HUES48 (cell line): ENCODE measurements around the gene DCAF4.

Source experiments
- H3K27ac ChIP-seq: one replicate; pipeline ENCODE4 v1.7.0; 2013; ENCODE audit warnings: low read depth, low read length, inconsistent platforms
- H3K27me3 ChIP-seq: 2 replicates; pipeline ENCODE4 v1.6.1; 2013; ENCODE audit warnings: mild to moderate bottlenecking, low read length; ENCODE audit not compliant: control insufficient read depth, insufficient read depth
- H3K36me3 ChIP-seq: 2 replicates; pipeline ENCODE4 v1.6.1; 2013; ENCODE audit warnings: low read length; ENCODE audit not compliant: control insufficient read depth, insufficient read depth
- H3K4me1 ChIP-seq: 2 replicates; pipeline ENCODE4 v1.6.1; 2013; ENCODE audit warnings: mild to moderate bottlenecking, low read length; ENCODE audit not compliant: control insufficient read depth, insufficient read depth
- H3K4me3 ChIP-seq: 2 replicates; pipeline ENCODE4 v1.5.1; 2013; ENCODE audit warnings: mild to moderate bottlenecking, low read depth, low read length
- H3K9ac ChIP-seq: 2 replicates; pipeline ENCODE4 v1.6.1; 2013; ENCODE audit warnings: mild to moderate bottlenecking, low read depth, low read length, moderate library complexity
- H3K9me3 ChIP-seq: 2 replicates; pipeline ENCODE4 v1.6.1; 2013; ENCODE audit warnings: low read length; ENCODE audit not compliant: control insufficient read depth, insufficient read depth

The DCAF4 gene, protein sequence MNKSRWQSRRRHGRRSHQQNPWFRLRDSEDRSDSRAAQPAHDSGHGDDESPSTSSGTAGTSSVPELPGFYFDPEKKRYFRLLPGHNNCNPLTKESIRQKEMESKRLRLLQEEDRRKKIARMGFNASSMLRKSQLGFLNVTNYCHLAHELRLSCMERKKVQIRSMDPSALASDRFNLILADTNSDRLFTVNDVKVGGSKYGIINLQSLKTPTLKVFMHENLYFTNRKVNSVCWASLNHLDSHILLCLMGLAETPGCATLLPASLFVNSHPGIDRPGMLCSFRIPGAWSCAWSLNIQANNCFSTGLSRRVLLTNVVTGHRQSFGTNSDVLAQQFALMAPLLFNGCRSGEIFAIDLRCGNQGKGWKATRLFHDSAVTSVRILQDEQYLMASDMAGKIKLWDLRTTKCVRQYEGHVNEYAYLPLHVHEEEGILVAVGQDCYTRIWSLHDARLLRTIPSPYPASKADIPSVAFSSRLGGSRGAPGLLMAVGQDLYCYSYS

DNA sequence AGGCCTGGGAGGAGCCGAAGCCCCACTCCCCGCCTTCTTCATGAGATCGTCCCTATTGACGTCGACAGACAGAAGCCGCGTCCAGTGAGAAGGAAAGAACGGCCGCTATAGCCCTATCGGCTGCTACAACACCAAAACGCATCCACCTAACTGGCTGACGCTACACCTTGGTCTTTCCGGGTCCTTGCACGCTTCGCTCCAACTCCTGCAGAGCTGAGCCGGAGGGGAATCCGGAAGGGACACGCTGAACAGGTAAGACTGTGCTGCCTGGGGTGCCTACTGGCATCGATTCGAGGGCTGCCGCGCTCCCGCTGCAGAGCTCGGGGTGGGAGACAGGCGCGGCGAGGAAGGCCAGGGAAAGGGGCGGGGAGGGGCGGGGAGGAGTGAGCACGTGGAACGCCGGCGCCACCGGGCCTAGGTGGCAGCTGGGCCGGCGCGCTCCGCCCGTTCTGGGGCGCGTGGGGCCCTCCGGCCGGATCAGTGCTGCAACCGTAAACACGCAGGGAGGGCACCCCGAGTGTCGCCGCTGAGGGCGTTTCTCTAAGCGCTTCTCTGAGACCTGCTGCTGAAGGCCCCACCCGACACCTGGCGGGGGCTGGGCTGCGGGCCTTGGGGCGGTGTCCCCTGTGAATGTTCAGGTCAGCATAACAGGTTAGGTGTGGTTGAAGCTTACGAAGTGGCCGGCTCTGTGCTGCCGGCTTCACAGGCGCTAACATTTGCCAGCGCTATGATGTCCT is at the start of gene DCAF4:
TSS of gene DCAF4 (plus strand) at position 173 of the 737 bp plus-strand sequence. CDS start 11,515 bp downstream, outside the sequence.
- peak within 1 kb of the TSS; percentile 69 for H3K27ac ChIP-seq
- H3K4me1 ChIP-seq, result peaks cover 2% of the 10 kb centered on the region

GRCh38 chr14:72876710-72877063 is 49.6 kb upstream of the DCAF4 start:
- Histone ChIP-seq H3K27me3 (0 out of 2 replicates have a peak, but pooled peaks cover 3% of the 10 kb centered on the region), H3K36me3 (no peaks in the 10 kb centered on the region), H3K9ac (no peak overlapping the region)

More for the DNA sequence above, at the start of gene DCAF4:
- Histone ChIP-seq H3K4me3 (peak within 1 kb of the TSS; percentile 79), H3K36me3 (no peaks in the 10 kb centered on the region), H3K9ac (peak within 1 kb of the TSS; percentile 61), H3K9me3 (no peaks in the 10 kb centered on the region), H3K27me3 (peaks cover 14% of the 10 kb centered on the region)

DNA sequence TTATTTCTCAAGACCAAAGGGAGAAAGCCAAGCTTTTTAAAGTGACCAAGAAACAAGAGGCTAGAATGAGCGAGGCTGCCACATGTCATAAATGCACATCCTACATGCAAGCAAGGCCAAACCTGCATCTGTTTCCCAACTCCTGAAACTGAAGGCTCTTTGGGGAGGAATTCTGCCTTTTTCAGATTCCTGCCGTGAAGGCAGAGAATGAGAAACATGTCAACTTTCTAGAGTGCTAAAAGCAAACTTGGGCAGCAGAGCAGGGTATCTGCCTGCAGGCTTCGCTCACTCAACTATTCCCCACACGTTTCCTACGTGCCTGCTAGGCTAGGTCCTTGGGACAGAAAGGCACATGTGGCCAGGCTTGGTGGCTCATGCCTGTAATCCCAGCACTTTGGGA is 47.5 kb upstream of the DCAF4 start:
- 0 out of 2 replicates have a peak, but pooled peaks cover 3% of the 10 kb centered on the region for H3K27me3 ChIP-seq
- peaks cover 17% of the 10 kb centered on the region for H3K4me1 ChIP-seq
- no peak overlapping the region for H3K27ac ChIP-seq
- H3K4me3 ChIP-seq, result no peak overlapping the region
- no peaks in the 10 kb centered on the region for H3K9me3 ChIP-seq
- no peaks in the 10 kb centered on the region for H3K36me3 ChIP-seq
- H3K9ac ChIP-seq, result no peak overlapping the region

More at GRCh38 chr14:72876710-72877063, 49.6 kb upstream of the DCAF4 start:
- no peak overlapping the region for H3K4me3 ChIP-seq
- H3K9me3 ChIP-seq, result peaks cover 5% of the 10 kb centered on the region
- H3K27ac ChIP-seq, result no peak overlapping the region
- peaks cover 14% of the 10 kb centered on the region for H3K4me1 ChIP-seq

GRCh38 chr14:72879431-72879830 is 46.8 kb upstream of the DCAF4 start:
- H3K36me3 ChIP-seq, result no peaks in the 10 kb centered on the region
- H3K9ac ChIP-seq, result no peak overlapping the region
- no peak overlapping the region for H3K4me3 ChIP-seq
- no peaks in the 10 kb centered on the region for H3K9me3 ChIP-seq
- 0 out of 2 replicates have a peak, but pooled peaks cover 3% of the 10 kb centered on the region for H3K27me3 ChIP-seq
- H3K4me1 ChIP-seq, result peaks cover 17% of the 10 kb centered on the region
- H3K27ac ChIP-seq, result no peak overlapping the region

DNA sequence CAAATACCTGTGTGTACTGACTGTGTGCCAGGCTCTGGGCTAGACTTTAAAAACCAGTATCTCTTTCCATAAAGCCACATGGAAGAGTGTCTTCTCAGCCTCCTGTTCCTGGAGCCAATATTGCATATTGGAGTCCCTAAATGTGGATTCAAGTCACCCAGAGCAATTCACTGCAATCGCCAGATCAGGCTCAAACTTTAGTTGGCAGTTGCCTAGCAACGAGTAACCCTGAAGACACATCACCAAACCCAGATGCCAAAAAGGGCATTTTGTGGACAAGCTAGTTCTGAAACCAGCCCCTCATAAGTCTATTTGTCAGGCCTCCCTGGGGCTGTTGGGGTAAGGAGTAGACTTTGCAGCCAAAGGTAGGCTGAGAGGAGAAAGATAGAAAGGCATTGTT is 46.1 kb upstream of the DCAF4 start:
- H3K36me3 ChIP-seq, result no peaks in the 10 kb centered on the region
- no peak overlapping the region for H3K9ac ChIP-seq
- peaks cover 17% of the 10 kb centered on the region for H3K4me1 ChIP-seq

GRCh38 chr14:72880820-72881219 is 45.4 kb upstream of the DCAF4 start:
- Histone ChIP-seq H3K4me3 (no peak overlapping the region), H3K27ac (no peak overlapping the region), H3K27me3 (0 out of 2 replicates have a peak, but pooled peaks cover 3% of the 10 kb centered on the region), H3K4me1 (peaks cover 17% of the 10 kb centered on the region), H3K9me3 (no peaks in the 10 kb centered on the region), H3K9ac (no peak overlapping the region), H3K36me3 (no peaks in the 10 kb centered on the region)

More for the DNA sequence above, 46.1 kb upstream of the DCAF4 start:
- Histone ChIP-seq H3K9me3 (no peaks in the 10 kb centered on the region), H3K27me3 (0 out of 2 replicates have a peak, but pooled peaks cover 3% of the 10 kb centered on the region), H3K4me3 (no peak overlapping the region), H3K27ac (no peak overlapping the region)

- H3K4me3 ChIP-seq, result no peak overlapping the region
- H3K36me3 ChIP-seq, result no peaks in the 10 kb centered on the region
- 0 out of 2 replicates have a peak, but pooled peaks cover 3% of the 10 kb centered on the region for H3K27me3 ChIP-seq
- H3K9me3 ChIP-seq, result no peaks in the 10 kb centered on the region
- peaks cover 10% of the 10 kb centered on the region for H3K4me1 ChIP-seq
- no peak overlapping the region for H3K27ac ChIP-seq
- no peak overlapping the region for H3K9ac ChIP-seq
Measured at GRCh38 chr14:72881543-72881942, 44.7 kb upstream of the DCAF4 start.

GRCh38 chr14:72882047-72882446 is 44.2 kb upstream of the DCAF4 start:
- H3K36me3 ChIP-seq, result no peaks in the 10 kb centered on the region
- no peak overlapping the region for H3K9ac ChIP-seq
- 0 out of 2 replicates have a peak, but pooled peaks cover 3% of the 10 kb centered on the region for H3K27me3 ChIP-seq
- H3K4me3 ChIP-seq, result no peak overlapping the region
- H3K4me1 ChIP-seq, result peaks cover 5% of the 10 kb centered on the region; the same call in 1 of the 2 replicates
- no peak overlapping the region for H3K27ac ChIP-seq
- H3K9me3 ChIP-seq, result no peaks in the 10 kb centered on the region

GRCh38 chr14:72882463-72882862 is 43.8 kb upstream of the DCAF4 start:
- Histone ChIP-seq H3K27me3 (0 out of 2 replicates have a peak, but pooled peaks cover 3% of the 10 kb centered on the region), H3K9ac (no peak overlapping the region), H3K4me3 (no peak overlapping the region), H3K4me1 (peaks cover 7% of the 10 kb centered on the region), H3K36me3 (no peaks in the 10 kb centered on the region), H3K9me3 (no peaks in the 10 kb centered on the region), H3K27ac (no peak overlapping the region)

- Histone ChIP-seq H3K27ac (no peak overlapping the region), H3K27me3 (peaks cover 3% of the 10 kb centered on the region; the same call in 1 of the 2 replicates), H3K9ac (no peak overlapping the region), H3K4me3 (no peak overlapping the region), H3K36me3 (no peaks in the 10 kb centered on the region), H3K9me3 (no peaks in the 10 kb centered on the region), H3K4me1 (peaks cover 13% of the 10 kb centered on the region)
Measured at GRCh38 chr14:72883109-72883508, 43.2 kb upstream of the DCAF4 start.
